Measurements from ENCODE around the gene CLIC1.

Gene CLIC1

DNA sequence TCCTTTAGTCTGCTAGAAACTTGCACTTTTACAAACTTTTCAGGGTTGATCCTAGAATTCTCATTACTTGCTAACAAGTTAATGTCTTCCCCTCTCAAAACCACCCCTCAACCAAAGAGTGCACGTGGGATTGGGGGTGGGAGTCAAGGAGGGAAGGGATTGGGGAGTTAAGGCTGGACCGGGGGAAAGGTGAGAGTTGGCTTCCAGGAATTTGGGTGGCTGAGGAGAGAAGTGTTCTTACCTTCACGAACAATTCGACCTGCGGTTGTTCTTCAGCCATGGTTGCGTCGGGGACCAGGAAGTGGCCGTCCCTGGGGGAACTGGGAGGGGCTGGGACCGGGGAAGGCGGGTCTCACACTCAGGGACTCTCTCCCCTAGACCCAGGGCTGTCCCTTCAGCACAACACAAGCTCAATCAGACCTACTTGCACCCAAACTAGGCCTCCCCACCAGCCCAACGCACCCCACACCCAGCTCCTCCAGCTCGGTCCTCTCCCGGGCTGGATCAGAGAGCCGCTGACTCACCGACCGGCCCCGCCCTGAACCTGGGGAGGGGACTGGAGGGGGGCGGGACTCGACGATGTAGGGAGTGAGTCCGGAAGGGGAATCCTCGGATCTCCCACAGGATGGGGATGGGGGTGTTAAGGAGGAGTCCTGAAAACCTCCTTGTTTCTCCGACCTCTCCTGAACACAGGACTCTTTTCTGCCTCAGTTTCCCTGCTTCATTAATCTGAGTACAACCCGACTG, at the start of gene CLIC1:
Gene CLIC1, minus strand, starts transcription at position 510 of the 747 bp plus-strand sequence. Its CDS starts 230 bp downstream, at position 280.
- peak; percentile 89 for DNase-seq (ENCODE audit: low read depth)

GRCh38 chr6:31785475-31785874, 49.1 kb upstream of the CLIC1 start:
- DNase-seq (ENCODE audit: low read depth): no peak

- DNase-seq (ENCODE audit: low read depth): no peak
Measured at GRCh38 chr6:31784098-31784925, 48.0 kb upstream of the CLIC1 start.

GRCh38 chr6:31782126-31782855, 46.0 kb upstream of the CLIC1 start:
- no peak for DNase-seq (ENCODE audit: low read depth)

DNA sequence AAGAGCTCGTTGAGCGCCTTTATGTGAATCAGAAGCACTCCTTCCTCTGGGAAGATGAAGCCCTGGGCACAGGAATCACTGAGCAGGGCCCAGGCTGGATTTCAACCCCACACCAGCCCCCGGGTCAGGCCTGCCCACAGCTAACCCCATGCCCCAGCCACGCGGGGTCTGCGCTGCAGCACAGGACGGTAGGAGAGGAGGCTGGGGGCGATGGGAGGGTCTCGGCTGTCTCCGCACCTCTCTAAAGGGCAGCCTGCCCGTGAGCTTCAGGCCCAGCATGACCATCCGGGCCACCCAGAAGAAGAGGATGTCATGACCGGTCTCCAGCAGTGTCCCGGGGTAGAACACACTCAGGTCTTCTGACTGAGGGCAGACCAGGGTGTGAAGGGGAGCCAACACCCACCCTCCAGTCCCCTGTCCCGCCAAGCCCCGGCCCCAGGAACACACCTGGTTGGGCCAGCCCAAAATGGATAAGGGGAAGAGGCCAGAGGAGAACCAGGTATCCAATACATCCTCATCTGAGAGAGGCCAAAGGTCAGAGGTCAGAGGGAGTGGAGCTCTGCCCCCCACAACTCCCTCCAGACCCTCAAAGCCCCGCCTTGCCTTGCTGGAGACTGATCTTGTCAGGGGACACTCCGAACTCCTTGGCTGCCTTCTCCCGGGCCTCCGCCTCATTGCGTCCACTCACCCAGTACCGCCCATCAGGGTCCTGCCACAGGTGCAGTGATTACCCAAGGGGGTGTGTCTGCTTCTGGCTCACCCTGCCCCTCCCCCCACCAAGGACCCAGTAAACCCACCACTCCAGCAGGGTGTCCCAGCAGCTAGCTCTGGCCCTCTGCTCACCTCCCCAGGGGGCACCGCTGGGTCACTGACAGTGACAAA, 45.2 kb upstream of the CLIC1 start:
- DNase-seq (ENCODE audit: low read depth): no peak

- no peak for DNase-seq (ENCODE audit: low read depth)
Measured at GRCh38 chr6:31780507-31781243, 44.3 kb upstream of the CLIC1 start.

DNA sequence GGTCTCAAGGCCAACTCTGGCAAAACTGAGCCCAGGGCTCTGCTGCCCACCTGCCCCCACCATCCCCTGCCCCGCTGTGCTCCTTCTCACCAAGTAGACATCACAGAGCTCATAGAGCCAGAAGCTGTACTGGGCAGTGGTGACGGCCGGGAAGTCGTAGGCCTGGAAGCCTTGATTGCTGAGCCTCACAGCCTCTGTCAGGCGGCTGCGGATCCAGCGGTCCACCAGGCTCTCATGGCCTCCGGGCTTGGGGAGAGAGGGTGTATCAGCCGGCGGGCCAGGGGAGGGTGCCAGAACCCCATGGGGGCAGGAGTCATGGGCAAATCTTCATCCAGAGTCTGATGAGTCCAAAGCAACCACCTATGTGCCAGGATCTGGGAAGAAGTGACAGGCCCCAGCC, 43.6 kb upstream of the CLIC1 start:
- DNase-seq (ENCODE audit: low read depth): no peak

GRCh38 chr6:31778999-31779885, 42.9 kb upstream of the CLIC1 start:
- no peak for DNase-seq (ENCODE audit: low read depth)

- DNase-seq (ENCODE audit: low read depth): no peak
Measured at GRCh38 chr6:31778193-31778592, 41.9 kb upstream of the CLIC1 start.

- no peak for DNase-seq (ENCODE audit: low read depth)
Measured at GRCh38 chr6:31777667-31778050, 41.3 kb upstream of the CLIC1 start.

DNA sequence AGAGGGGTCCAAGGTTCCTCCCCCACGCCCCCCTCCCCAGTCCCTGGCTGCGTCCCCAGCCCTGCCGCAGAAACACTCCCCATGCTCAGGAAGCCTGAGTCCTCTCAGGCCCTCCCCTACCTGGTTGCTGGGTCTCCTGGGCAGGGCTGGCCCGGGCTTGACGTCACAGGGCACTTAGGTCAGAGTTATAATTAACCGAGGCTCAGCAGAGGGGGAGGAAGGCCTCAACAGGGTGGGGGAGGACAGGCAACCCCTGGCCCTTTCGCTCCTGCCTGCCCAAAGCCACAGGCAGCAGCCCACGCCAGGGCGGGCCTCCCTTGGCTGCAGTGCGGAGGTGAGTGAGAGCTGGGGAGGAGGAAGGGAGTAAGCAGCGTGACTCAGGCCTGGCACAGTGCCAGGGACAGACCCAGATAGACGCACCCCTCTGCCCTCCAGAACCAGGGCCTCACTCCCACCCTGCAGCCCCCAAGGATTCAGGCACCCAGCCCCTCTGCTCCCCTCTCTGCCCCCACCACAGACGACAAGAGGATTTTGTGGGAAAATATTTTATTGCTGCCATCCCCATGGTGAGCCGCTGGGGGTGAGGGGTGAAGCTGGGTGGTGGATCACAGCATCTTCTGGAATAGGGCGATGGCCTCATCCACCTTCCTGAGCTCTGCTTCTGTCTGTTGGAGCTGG, 40.8 kb upstream of the CLIC1 start, which contains the start of gene VWA7:
Gene VWA7, minus strand, starts transcription at position 340 of the 678 bp plus-strand sequence. CDS start 549 bp downstream, outside the sequence.
- peak; percentile 67 for DNase-seq (ENCODE audit: low read depth)

- DNase-seq (ENCODE audit: low read depth): no peak
Measured at GRCh38 chr6:31776485-31776988, 40.2 kb upstream of the CLIC1 start.

- no peak for DNase-seq (ENCODE audit: low read depth)
Measured at GRCh38 chr6:31775633-31776484, 39.5 kb upstream of the CLIC1 start.

GRCh38 chr6:31775184-31775583, 38.9 kb upstream of the CLIC1 start:
- DNase-seq (ENCODE audit: low read depth): no peak

GRCh38 chr6:31771992-31772358, 35.6 kb upstream of the CLIC1 start:
- peak; percentile 50 for DNase-seq (ENCODE audit: low read depth)

- no peak for DNase-seq (ENCODE audit: low read depth)
Measured at GRCh38 chr6:31770860-31771259, 34.5 kb upstream of the CLIC1 start.

- DNase-seq (ENCODE audit: low read depth): peak; percentile 66
Measured at GRCh38 chr6:31769684-31770371, 33.5 kb upstream of the CLIC1 start.
